Gastroesophageal sphincter (tissue), 3 donors: Measurements from ENCODE around the gene CIAO3.

ENCODE experiments used
- CTCF ChIP-seq, 4 experiments: fragments of 200-600 bp in 2 of 4; fragments of 450-650 bp in 2 of 4; sonication (generic) in 1 of 4; IDR thresholded peaks; one replicate each; pipeline ENCODE4 v1.5.1; 2017 to 2019; ENCODE audit warnings: antibody characterized with exemption in 4 of 4, mild to moderate bottlenecking in 2 of 4, moderate library complexity in 2 of 4
- EP300 ChIP-seq: sonication (generic); formaldehyde crosslinking; IDR thresholded peaks from one replicate; pipeline ENCODE4 v1.6.1; 2017; ENCODE audit warnings: antibody characterized with exemption, mild to moderate bottlenecking
- POLR2A ChIP-seq, 2 donors: fragments of 450-650 bp; IDR thresholded peaks; one replicate each; pipeline ENCODE4 v1.6.1; 2017; ENCODE audit warnings: antibody characterized with exemption in 2 of 2, mild to moderate bottlenecking in 2 of 2, moderate library complexity in 1 of 2
- POLR2AphosphoS5 ChIP-seq: sonication (generic); formaldehyde crosslinking; IDR thresholded peaks from one replicate; pipeline ENCODE4 v1.6.1; 2017; ENCODE audit warnings: antibody characterized with exemption

- TF ChIP-seq CTCF (IDR thresholded peaks at IDR 0.05) (no peak), POLR2A (IDR thresholded peaks at IDR 0.05) (no peak), EP300 (no peak), POLR2AphosphoS5 (no peak)
Observed at GRCh38 chr16:787321-787966, 46.6 kb upstream of the CIAO3 start.
